HepG2 (cell line): Measurements from ENCODE around the gene CLTA. TPM values are rescaled to one million over a fixed set of nuclear protein-coding genes. Genes with fewer than 3 reads are reported as not detected.

Experiments
- CEBPB ChIP-seq: IDR thresholded peaks from 2 replicates; pipeline ENCODE4 v1.6.1; 2011; ENCODE audit warnings: low read depth, low read length, improper control_type of control experiment, borderline replicate concordance
- DNMT1 ChIP-seq: sonication (generic); formaldehyde crosslinking; IDR thresholded peaks from 2 replicates; pipeline ENCODE4 v1.5.1; 2020; ENCODE audit warnings: mild to moderate bottlenecking, missing genetic modification reagents
- FLYWCH1 ChIP-seq: sonication (generic); formaldehyde crosslinking; IDR thresholded peaks from 2 replicates; pipeline ENCODE4 v1.8.1; 2023; ENCODE audit warnings: mild to moderate bottlenecking, missing genetic modification reagents
- GLI4 ChIP-seq: sonication (generic); formaldehyde crosslinking; IDR thresholded peaks from 2 replicates; pipeline ENCODE4 v1.5.1; 2020; ENCODE audit warnings: missing genetic modification reagents, mild to moderate bottlenecking, moderate library complexity, borderline replicate concordance
- HOXA3 ChIP-seq: sonication (generic); formaldehyde crosslinking; IDR thresholded peaks from 2 replicates; pipeline ENCODE4 v1.5.0; 2020; ENCODE audit warnings: missing genetic modification reagents
- MLLT10 ChIP-seq: sonication (generic); formaldehyde crosslinking; IDR thresholded peaks from 2 replicates; pipeline ENCODE4 v1.4.0; 2020; ENCODE audit warnings: missing genetic modification reagents
- MYNN ChIP-seq: sonication (generic); formaldehyde crosslinking; IDR thresholded peaks from 2 replicates; pipeline ENCODE4 v1.4.0; 2020; ENCODE audit warnings: mild to moderate bottlenecking, low read depth, missing genetic modification reagents
- SOX13 ChIP-seq, 3 experiments: fragments of 450-650 bp in 1 of 3; sonication (generic) in 1 of 3; formaldehyde crosslinking in 1 of 3; IDR thresholded peaks in 2 of 3; conservative IDR thresholded peaks in 1 of 3; 2 replicates each; pipeline versions ENCODE4 v1.5.0 to v1.6.1; 2016 to 2020; ENCODE audit warnings: antibody characterized with exemption in 1 of 3, mild to moderate bottlenecking in 1 of 3, missing compliant biosample characterization in 1 of 3, missing genetic modification reagents in 1 of 3, moderate library complexity in 1 of 3
- SRSF9 ChIP-seq: fragments of 200-400 bp; formaldehyde crosslinking; IDR thresholded peaks from 2 replicates; pipeline ENCODE4 v1.6.1; 2018; ENCODE audit warnings: borderline replicate concordance, mild to moderate bottlenecking, low read depth, low read length; ENCODE audit not compliant: insufficient read depth, poor library complexity, severe bottlenecking
- SRY ChIP-seq: sonication (generic); formaldehyde crosslinking; IDR thresholded peaks from 2 replicates; pipeline ENCODE4 v1.8.0; 2022; ENCODE audit warnings: mild to moderate bottlenecking, missing genetic modification reagents
- TBX3 ChIP-seq: fragments of 450-650 bp; IDR thresholded peaks from 2 replicates; pipeline ENCODE4 v1.6.1; 2017; ENCODE audit warnings: antibody characterized with exemption, mild to moderate bottlenecking, inconsistent platforms, borderline replicate concordance
- TOPORS ChIP-seq: sonication (generic); formaldehyde crosslinking; IDR thresholded peaks from 2 replicates; pipeline ENCODE4 v1.8.0; 2023; ENCODE audit warnings: mild to moderate bottlenecking, missing genetic modification reagents
- WIZ ChIP-seq: sonication (generic); formaldehyde crosslinking; IDR thresholded peaks from 2 replicates; pipeline ENCODE4 v1.5.1; 2020; ENCODE audit warnings: mild to moderate bottlenecking, missing genetic modification reagents
- XRCC5 ChIP-seq: fragments of 200-400 bp; formaldehyde crosslinking; optimal IDR thresholded peaks from 2 replicates; pipeline ENCODE3; 2017; ENCODE audit warnings: mild to moderate bottlenecking, low read length
- ZNF30 ChIP-seq: sonication (generic); formaldehyde crosslinking; IDR thresholded peaks from 2 replicates; pipeline ENCODE4 v1.5.0; 2020; ENCODE audit warnings: mild to moderate bottlenecking, missing genetic modification reagents
- ZNF501 ChIP-seq: sonication (generic); formaldehyde crosslinking; IDR thresholded peaks from 2 replicates; pipeline ENCODE4 v1.5.1; 2020; ENCODE audit warnings: mild to moderate bottlenecking, moderate library complexity, missing genetic modification reagents
- ZNF503 ChIP-seq: sonication (generic); formaldehyde crosslinking; IDR thresholded peaks from 2 replicates; pipeline ENCODE4 v1.4.0; 2020; ENCODE audit warnings: missing genetic modification reagents
- ZNF510 ChIP-seq: sonication (generic); formaldehyde crosslinking; IDR thresholded peaks from 2 replicates; pipeline ENCODE4 v1.4.0; 2020; ENCODE audit warnings: low read depth, mild to moderate bottlenecking, missing genetic modification reagents
- ZNF543 ChIP-seq: sonication (generic); formaldehyde crosslinking; IDR thresholded peaks from 2 replicates; pipeline ENCODE4 v1.4.0; 2020; ENCODE audit warnings: mild to moderate bottlenecking, missing genetic modification reagents
- ZNF605 ChIP-seq: sonication (generic); formaldehyde crosslinking; IDR thresholded peaks from 2 replicates; pipeline ENCODE4 v1.8.0; 2022; ENCODE audit warnings: mild to moderate bottlenecking, missing genetic modification reagents
- ZNF652 ChIP-seq: IDR thresholded peaks from 2 replicates; pipeline ENCODE4 v1.6.1; 2016; ENCODE audit warnings: low read depth, borderline replicate concordance
- ZNF780A ChIP-seq: sonication (generic); formaldehyde crosslinking; IDR thresholded peaks from 2 replicates; pipeline ENCODE4 v1.8.0; 2022; ENCODE audit warnings: mild to moderate bottlenecking, missing genetic modification reagents, moderate library complexity
- ZSCAN22 ChIP-seq: sonication (generic); formaldehyde crosslinking; IDR thresholded peaks from 2 replicates; pipeline ENCODE4 v1.4.0; 2020; ENCODE audit warnings: mild to moderate bottlenecking, missing genetic modification reagents
- polyA plus RNA-seq, 8 experiments: library from polyadenylated mRNA; depleted of rRNA in 3 of 8; stranded (reverse) in 7 of 8; unstranded in 1 of 8; fragments of >200 nt; fragmentation: Illumina TruSeq in 4 of 8; extraction: Trizol in 4 of 8; gene quantifications; 2 replicates each; pipeline versions ENCODE4 v1.2.1 to v1.2.3, GENCODE V29; 2011 to 2016; ENCODE audit warnings: low read depth in 4 of 8, missing spikeins in 1 of 8, mixed read lengths in 1 of 8; ENCODE audit not compliant: insufficient read depth in 1 of 8
- total RNA-seq, 5 experiments: library from RNA; depleted of rRNA; stranded (reverse); fragments of >200 nt; fragmentation: Illumina TruSeq; extraction: Trizol; gene quantifications; 2 replicates each; pipeline ENCODE4 v1.2.3, GENCODE V29; 2016; ENCODE audit warnings: low read depth in 1 of 5
- TF ChIP-seq, protein P1 (sequence below): fragments of 450-650 bp; IDR thresholded peaks from 2 replicates; pipeline ENCODE4 v1.6.1; 2016
- TF ChIP-seq, protein P2 (sequence below): sonication (generic); formaldehyde crosslinking; IDR thresholded peaks from 2 replicates; pipeline ENCODE4 v1.8.1; 2023; ENCODE audit warnings: mild to moderate bottlenecking, missing genetic modification reagents

Gene CLTA
- total and polyA plus RNA-seq, 2 of the 13 experiments (the other 11 are each of a cell fraction or from before 2014, with no cell fraction given), result 143 to 222 TPM

GRCh38 chr9:36258208-36258995 is 67.7 kb downstream of the CLTA start, which contains the start of gene GNE (continued):
- TF ChIP-seq ZNF605 (0 out of 2 replicates have a peak, but pooled peaks have one; percentile 82), WIZ (CRISPR knock-in tag) (no peak; the same call in 1 of the 2 replicates), ZNF30 (CRISPR knock-in tag) (0 out of 2 replicates have a peak, but pooled peaks have one; percentile 77), CEBPB (no peak), MYNN (no peak), ZSCAN22 (no peak), ZNF543 (CRISPR knock-in tag) (no peak), ZNF510 (CRISPR knock-in tag) (no peak), SOX13 (IDR thresholded peaks at IDR 0.05) (no peak), SOX13 (CRISPR knock-in tag; conservative IDR thresholded peaks at IDR 0.05 in 1 of 2, IDR thresholded peaks at IDR 0.05 in 1 of 2) (peak in 1 of 2 experiments; percentile 37; a peak in 1 of 4 replicates), GLI4 (CRISPR knock-in tag) (peak; percentile 94; the same call in 1 of the 2 replicates), TOPORS (peak; percentile 50), MLLT10 (CRISPR knock-in tag) (no peak), ZNF501 (CRISPR knock-in tag) (peak; percentile 82), ZNF780A (peak; percentile 74; the same call in 1 of the 2 replicates), DNMT1 (CRISPR knock-in tag) (no peak; the same call in 1 of the 2 replicates), SRY (CRISPR knock-in tag) (no peak; the same call in none of the 2 replicates), HOXA3 (CRISPR knock-in tag) (peak; percentile 92), FLYWCH1 (CRISPR knock-in tag) (0 out of 2 replicates have a peak, but pooled peaks have one; percentile 43), SRSF9 (no peak), TBX3 (peak; percentile 51; the same call in 1 of the 2 replicates), ZNF652 (peak; percentile 95), ZNF503 (CRISPR knock-in tag) (peak; percentile 71; the same call in 1 of the 2 replicates), XRCC5 (peak; percentile 99)
- TF ChIP-seq, protein P1, sequence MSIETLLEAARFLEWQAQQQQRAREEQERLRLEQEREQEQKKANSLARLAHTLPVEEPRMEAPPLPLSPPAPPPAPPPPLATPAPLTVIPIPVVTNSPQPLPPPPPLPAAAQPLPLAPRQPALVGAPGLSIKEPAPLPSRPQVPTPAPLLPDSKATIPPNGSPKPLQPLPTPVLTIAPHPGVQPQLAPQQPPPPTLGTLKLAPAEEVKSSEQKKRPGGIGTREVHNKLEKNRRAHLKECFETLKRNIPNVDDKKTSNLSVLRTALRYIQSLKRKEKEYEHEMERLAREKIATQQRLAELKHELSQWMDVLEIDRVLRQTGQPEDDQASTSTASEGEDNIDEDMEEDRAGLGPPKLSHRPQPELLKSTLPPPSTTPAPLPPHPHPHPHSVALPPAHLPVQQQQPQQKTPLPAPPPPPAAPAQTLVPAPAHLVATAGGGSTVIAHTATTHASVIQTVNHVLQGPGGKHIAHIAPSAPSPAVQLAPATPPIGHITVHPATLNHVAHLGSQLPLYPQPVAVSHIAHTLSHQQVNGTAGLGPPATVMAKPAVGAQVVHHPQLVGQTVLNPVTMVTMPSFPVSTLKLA, result peak; percentile 36; the same call in 1 of the 2 replicates
- TF ChIP-seq, protein P2, sequence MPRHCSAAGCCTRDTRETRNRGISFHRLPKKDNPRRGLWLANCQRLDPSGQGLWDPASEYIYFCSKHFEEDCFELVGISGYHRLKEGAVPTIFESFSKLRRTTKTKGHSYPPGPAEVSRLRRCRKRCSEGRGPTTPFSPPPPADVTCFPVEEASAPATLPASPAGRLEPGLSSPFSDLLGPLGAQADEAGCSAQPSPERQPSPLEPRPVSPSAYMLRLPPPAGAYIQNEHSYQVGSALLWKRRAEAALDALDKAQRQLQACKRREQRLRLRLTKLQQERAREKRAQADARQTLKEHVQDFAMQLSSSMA (CRISPR knock-in tag), result no peak
